Activated CD4-positive, CD25-positive, alpha-beta regulatory T cell treated with anti-CD3 and anti-CD28 coated beads, Interleukin-2, amount 50 U/mL, for 72 hours (primary cell): ENCODE data around the gene HBA2.
"Not testable (repeated sequence)": the region's sequence is repeated elsewhere in the genome, so short reads cannot be mapped to it uniquely, and the experiment has no call there.

Source experiments
- DNase-seq: peaks from one replicate; pipeline ENCODE4 v3.0.0; 2021

Gene HBA2

GRCh38 chr16:172374-172941, at the start of gene HBA2:
Gene HBA2 (plus strand): TSS chr16:172876. CDS start chr16:172913, 37 bp downstream.
- not testable (repeated sequence) for DNase-seq

- not testable (repeated sequence) for DNase-seq
These were observed 48.9 kb upstream of the HBA2 start for GRCh38 chr16:123558-124350.

GRCh38 chr16:125011-125410, 47.7 kb upstream of the HBA2 start:
- DNase-seq, result no peak

GRCh38 chr16:129075-129474, 43.6 kb upstream of the HBA2 start:
- DNase-seq, result no peak

- DNase-seq, result no peak
These were observed 42.0 kb upstream of the HBA2 start for GRCh38 chr16:130533-131173.

- DNase-seq, result no peak
These were observed 40.6 kb upstream of the HBA2 start for GRCh38 chr16:132120-132519.

- no peak for DNase-seq
These were observed 39.0 kb upstream of the HBA2 start for GRCh38 chr16:133716-134115.

- DNase-seq, result peak; percentile 49
These were observed 34.6 kb upstream of the HBA2 start for GRCh38 chr16:138049-138417.

GRCh38 chr16:140175-140857, 32.4 kb upstream of the HBA2 start:
- DNase-seq, result no peak

- DNase-seq, result no peak
These were observed 30.2 kb upstream of the HBA2 start for GRCh38 chr16:142405-142967.

GRCh38 chr16:143047-143446, 29.6 kb upstream of the HBA2 start:
- DNase-seq, result no peak

GRCh38 chr16:143456-143855, 29.2 kb upstream of the HBA2 start:
- DNase-seq, result no peak

GRCh38 chr16:144797-145252, 27.9 kb upstream of the HBA2 start:
- no peak for DNase-seq

GRCh38 chr16:146646-147045, 26.0 kb upstream of the HBA2 start:
- no peak for DNase-seq

GRCh38 chr16:149024-149660, 23.5 kb upstream of the HBA2 start:
- DNase-seq, result no peak

GRCh38 chr16:152141-153128, 20.2 kb upstream of the HBA2 start, which contains the start of gene HBZ:
Gene HBZ (plus strand): TSS chr16:152644. CDS start chr16:152910, 266 bp downstream.
- no peak for DNase-seq

GRCh38 chr16:153129-153521, 19.6 kb upstream of the HBA2 start:
- not testable (repeated sequence) for DNase-seq

GRCh38 chr16:153550-154216, 19.0 kb upstream of the HBA2 start:
- not testable (repeated sequence) for DNase-seq

GRCh38 chr16:154217-155030, 18.3 kb upstream of the HBA2 start:
- DNase-seq, result no peak

GRCh38 chr16:155031-155398, 17.7 kb upstream of the HBA2 start:
- DNase-seq, result no peak
